H9 (cell line): Measurements from ENCODE around the gene NPRL2. TPM values are rescaled to one million over a fixed set of nuclear protein-coding genes. Genes with fewer than 3 reads are reported as not detected.

Source experiments
- DNase-seq: peaks from one replicate; pipeline ENCODE4 v3.0.0-alpha.2; 2017
- H2AFZ ChIP-seq: one replicate; pipeline ENCODE4 v1.6.1; 2013; ENCODE audit warnings: mild to moderate bottlenecking, low read length, control low read depth, moderate library complexity
- H2AK5ac ChIP-seq: 2 replicates; pipeline ENCODE4 v1.6.1; 2013; ENCODE audit warnings: low read length, control low read depth, mixed read lengths; ENCODE audit not compliant: insufficient read length
- H2BK120ac ChIP-seq: one replicate; pipeline ENCODE4 v1.6.1; 2013; ENCODE audit warnings: low read depth, mild to moderate bottlenecking, low read length, control low read depth, inconsistent platforms; ENCODE audit not compliant: poor library complexity, severe bottlenecking
- H2BK12ac ChIP-seq: 2 replicates; pipeline ENCODE4 v1.6.1; 2013; ENCODE audit warnings: low read length, control low read depth, mixed read lengths, low read depth; ENCODE audit not compliant: insufficient read length
- H2BK15ac ChIP-seq: 2 replicates; pipeline ENCODE4 v1.6.1; 2013; ENCODE audit warnings: low read depth, low read length, control low read depth
- H2BK20ac ChIP-seq: one replicate; pipeline ENCODE4 v1.6.1; 2013; ENCODE audit warnings: low read depth, mild to moderate bottlenecking, low read length, control low read depth, inconsistent platforms; ENCODE audit not compliant: poor library complexity, severe bottlenecking
- H2BK5ac ChIP-seq: 2 replicates; pipeline ENCODE4 v1.6.1; 2013; ENCODE audit warnings: low read length, control low read depth, mixed read lengths; ENCODE audit not compliant: insufficient read length
- H3K14ac ChIP-seq: 2 replicates; pipeline ENCODE4 v1.6.1; 2013; ENCODE audit warnings: low read length, control low read depth; ENCODE audit not compliant: insufficient read depth
- H3K18ac ChIP-seq: 2 replicates; pipeline ENCODE4 v1.6.1; 2013; ENCODE audit warnings: low read depth, mild to moderate bottlenecking, mixed read lengths, low read length, control low read depth; ENCODE audit not compliant: insufficient read length
- H3K23ac ChIP-seq: 2 replicates; pipeline ENCODE4 v1.6.1; 2013; ENCODE audit warnings: low read length, control low read depth, mixed read lengths, low read depth; ENCODE audit not compliant: insufficient read length
- H3K23me2 ChIP-seq: 2 replicates; pipeline ENCODE4 v1.6.1; 2013; ENCODE audit warnings: low read depth, mild to moderate bottlenecking, mixed read lengths, low read length, control low read depth; ENCODE audit not compliant: insufficient read length, poor library complexity, severe bottlenecking
- H3K27ac ChIP-seq: 2 replicates; pipeline ENCODE4 v1.5.1; 2013; ENCODE audit warnings: low read length, control low read depth, mixed read lengths, low read depth; ENCODE audit not compliant: insufficient read length
- H3K27me3 ChIP-seq: 2 replicates; pipeline ENCODE4 v1.6.1; 2013; ENCODE audit warnings: low read length, control low read depth, inconsistent platforms; ENCODE audit not compliant: insufficient read depth
- H3K4ac ChIP-seq: 2 replicates; pipeline ENCODE4 v1.6.1; 2013; ENCODE audit warnings: low read depth, mild to moderate bottlenecking, control low read depth, inconsistent platforms, low read length, moderate library complexity
- H3K4me1 ChIP-seq: 2 replicates; pipeline ENCODE4 v1.6.1; 2013; ENCODE audit warnings: low read length, control low read depth, inconsistent platforms; ENCODE audit not compliant: insufficient read depth
- H3K4me2 ChIP-seq: 2 replicates; pipeline ENCODE4 v1.6.1; 2013; ENCODE audit warnings: low read length, control low read depth, mixed read lengths; ENCODE audit not compliant: insufficient read length, insufficient read depth
- H3K56ac ChIP-seq: 2 replicates; pipeline ENCODE4 v1.6.1; 2013; ENCODE audit warnings: low read depth, mild to moderate bottlenecking, mixed read lengths, low read length, control low read depth; ENCODE audit not compliant: insufficient read length
- H3K79me1 ChIP-seq: 2 replicates; pipeline ENCODE4 v1.6.1; 2013; ENCODE audit warnings: low read depth, mild to moderate bottlenecking, moderate library complexity, low read length, control low read depth, inconsistent platforms; ENCODE audit not compliant: insufficient read depth, poor library complexity, severe bottlenecking
- H3K79me2 ChIP-seq: 2 replicates; pipeline ENCODE4 v1.6.1; 2013; ENCODE audit warnings: low read length, control low read depth, inconsistent platforms; ENCODE audit not compliant: insufficient read depth
- H3K9ac ChIP-seq: 2 replicates; pipeline ENCODE4 v1.6.1; 2013; ENCODE audit warnings: low read length, control low read depth, mixed read lengths; ENCODE audit not compliant: insufficient read length; ENCODE audit errors: extremely low read depth
- H3K9me3 ChIP-seq: one replicate; pipeline ENCODE4 v1.6.1; 2013; ENCODE audit warnings: low read depth, low read length, inconsistent platforms; ENCODE audit not compliant: control insufficient read depth
- H3T11ph ChIP-seq: one replicate; pipeline ENCODE4 v1.6.1; 2013; ENCODE audit warnings: mild to moderate bottlenecking, low read length, control low read depth, inconsistent platforms
- H4K20me1 ChIP-seq: one replicate; pipeline ENCODE4 v1.6.1; 2013; ENCODE audit not compliant: control insufficient read depth, insufficient read length, insufficient read depth
- H4K5ac ChIP-seq: 2 replicates; pipeline ENCODE4 v1.6.1; 2013; ENCODE audit warnings: low read depth, mild to moderate bottlenecking, mixed read lengths, low read length, control low read depth; ENCODE audit not compliant: insufficient read length
- H4K8ac ChIP-seq: replicated peaks from 2 replicates; pipeline ENCODE4 v1.6.1; 2013; ENCODE audit warnings: low read length, control low read depth, mixed read lengths, low read depth; ENCODE audit not compliant: insufficient read length
- H4K91ac ChIP-seq: 2 replicates; pipeline ENCODE4 v1.6.1; 2013; ENCODE audit warnings: low read depth, mild to moderate bottlenecking, moderate library complexity, mixed read lengths, low read length, control low read depth; ENCODE audit not compliant: insufficient read length
- H3K27ac Mint-ChIP-seq, 3 experiments: 2 replicates in 2 of 3; 3 replicates in 1 of 3; pipeline ENCODE4 v1.8.0; 2020 to 2021; ENCODE audit warnings: mixed read lengths in 3 of 3, mild to moderate bottlenecking in 1 of 3, moderate library complexity in 1 of 3
- H3K27me3 Mint-ChIP-seq: 2 replicates; pipeline ENCODE4 v1.8.0; 2021; ENCODE audit warnings: low read depth, mild to moderate bottlenecking, moderate library complexity, mixed read lengths
- H3K36me3 Mint-ChIP-seq, 3 experiments: 2 replicates in 2 of 3; 3 replicates in 1 of 3; pipeline ENCODE4 v1.8.0; 2020 to 2021; ENCODE audit warnings: low read depth in 3 of 3, mixed read lengths in 3 of 3; ENCODE audit not compliant: insufficient read depth in 1 of 3
- H3K4me1 Mint-ChIP-seq, 2 experiments: 2 replicates each; pipeline ENCODE4 v1.8.0; 2020; ENCODE audit warnings: mixed read lengths in 2 of 2
- H3K4me3 Mint-ChIP-seq, 2 experiments: 2 replicates in 1 of 2; 3 replicates in 1 of 2; pipeline ENCODE4 v1.8.0; 2020 to 2021; ENCODE audit warnings: mild to moderate bottlenecking in 2 of 2, mixed read lengths in 2 of 2, moderate library complexity in 1 of 2
- H3K9me3 Mint-ChIP-seq, 2 experiments: 2 replicates in 1 of 2; 3 replicates in 1 of 2; pipeline ENCODE4 v1.8.0; 2020; ENCODE audit warnings: mild to moderate bottlenecking in 2 of 2, mixed read lengths in 2 of 2, moderate library complexity in 1 of 2
- whole genome bisulfite sequencing: extraction: QIAGEN DNeasy Blood & Tissue Kit; methylation state at CpG from one replicate; pipeline ENCODE4 v1.1.7; 2013; ENCODE audit warnings: missing lambda C conversion rate, low lambda C conversion rate, mixed read lengths; ENCODE audit not compliant: insufficient read length; ENCODE audit errors: extremely low coverage; 5-methylcytosine and 5-hydroxymethylcytosine counted together
- total RNA-seq: library from RNA; stranded (reverse); gene quantifications from 2 replicates; pipeline ENCODE4 v1.2.1, GENCODE V29; 2021
- TF ChIP-seq, protein P1 (sequence below): fragments of 200-600 bp; sonication (generic); conservative IDR thresholded peaks from 3 replicates; pipeline ENCODE4 v1.8.0; 2021; ENCODE audit warnings: antibody characterized with exemption, mild to moderate bottlenecking

The NPRL2 gene
- total RNA-seq, 1 experiment from 2014 or later: 23.4 TPM

DNA sequence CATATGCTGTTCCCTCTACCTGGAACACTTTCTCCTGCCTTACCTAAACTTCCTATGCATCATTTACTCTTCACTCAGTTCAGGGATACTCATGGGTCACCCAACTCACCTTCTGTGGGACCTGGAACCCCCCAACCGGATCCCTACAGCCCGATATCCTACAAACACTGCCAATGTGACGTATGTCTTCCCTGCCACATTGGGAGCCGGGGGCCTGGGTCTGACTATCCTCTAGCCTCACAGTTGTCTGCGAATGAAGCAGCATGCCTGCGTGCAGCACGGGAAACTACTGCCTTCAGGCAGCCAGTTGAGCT lies 405 bp downstream of the NPRL2 start:
- Mint-ChIP-seq H3K36me3 (peaks cover 14 to 31% (median 21%) of the 10 kb centered on the region in 3 experiments; a peak in 6 of 7 replicates), H3K9me3 (no peaks in the 10 kb centered on the region), H3K27me3 (peaks cover 15% of the 10 kb centered on the region), H3K4me3 (peak overlapping the region; percentile 94 to 96), H3K4me1 (peaks cover 18 to 19% of the 10 kb centered on the region in 2 experiments), H3K27ac (no peak overlapping the region)
- Histone ChIP-seq H2BK20ac (no peak overlapping the region), H3K27me3 (peaks cover under 1% of the 10 kb centered on the region; the same call in 1 of the 2 replicates), H3K18ac (no peak overlapping the region), H4K5ac (no peak overlapping the region), H4K91ac (no peak overlapping the region), H3K9me3 (no peaks in the 10 kb centered on the region), H2AK5ac (no peak overlapping the region), H3K4me1 (no peaks in the 10 kb centered on the region; the same call in 1 of the 2 replicates), H3K79me2 (no peaks in the 10 kb centered on the region), H4K8ac (no peak overlapping the region), H3K56ac (no peak overlapping the region), H3K79me1 (no peaks in the 10 kb centered on the region), H3K4me2 (peak overlapping the region; percentile 74), H3K23me2 (peaks cover 19% of the 10 kb centered on the region), H2AFZ (no peak overlapping the region), H2BK120ac (no peak overlapping the region), H4K20me1 (no peaks in the 10 kb centered on the region), H2BK5ac (no peak overlapping the region), H3K23ac (no peak overlapping the region), H3K9ac (peak overlapping the region; percentile 40), H3K27ac (no peak overlapping the region), H3K4ac (no peak overlapping the region), H2BK12ac (no peak overlapping the region), H3K14ac (no peak overlapping the region), H3T11ph (no peak overlapping the region), H2BK15ac (no peak overlapping the region)
- DNase-seq: no peak
- no CpG with 5 or more reads among the region's 7 CpGs for WGBS
- TF ChIP-seq, protein P1, sequence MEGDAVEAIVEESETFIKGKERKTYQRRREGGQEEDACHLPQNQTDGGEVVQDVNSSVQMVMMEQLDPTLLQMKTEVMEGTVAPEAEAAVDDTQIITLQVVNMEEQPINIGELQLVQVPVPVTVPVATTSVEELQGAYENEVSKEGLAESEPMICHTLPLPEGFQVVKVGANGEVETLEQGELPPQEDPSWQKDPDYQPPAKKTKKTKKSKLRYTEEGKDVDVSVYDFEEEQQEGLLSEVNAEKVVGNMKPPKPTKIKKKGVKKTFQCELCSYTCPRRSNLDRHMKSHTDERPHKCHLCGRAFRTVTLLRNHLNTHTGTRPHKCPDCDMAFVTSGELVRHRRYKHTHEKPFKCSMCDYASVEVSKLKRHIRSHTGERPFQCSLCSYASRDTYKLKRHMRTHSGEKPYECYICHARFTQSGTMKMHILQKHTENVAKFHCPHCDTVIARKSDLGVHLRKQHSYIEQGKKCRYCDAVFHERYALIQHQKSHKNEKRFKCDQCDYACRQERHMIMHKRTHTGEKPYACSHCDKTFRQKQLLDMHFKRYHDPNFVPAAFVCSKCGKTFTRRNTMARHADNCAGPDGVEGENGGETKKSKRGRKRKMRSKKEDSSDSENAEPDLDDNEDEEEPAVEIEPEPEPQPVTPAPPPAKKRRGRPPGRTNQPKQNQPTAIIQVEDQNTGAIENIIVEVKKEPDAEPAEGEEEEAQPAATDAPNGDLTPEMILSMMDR: no peak
